GM18526 (cell line): ENCODE results near the gene MYL3.

ENCODE experiments used
- POLR2A ChIP-seq: IDR thresholded peaks from 3 replicates; pipeline ENCODE4 v1.6.1; 2011; ENCODE audit not compliant: insufficient read length; ENCODE audit errors: extremely low read depth

Gene MYL3

GRCh38 chr3:46844881-46845312 is 18.3 kb downstream of the MYL3 start:
- TF ChIP-seq POLR2A, result no peak

GRCh38 chr3:46844397-46844796 is 18.8 kb downstream of the MYL3 start:
- TF ChIP-seq POLR2A, result no peak

- no peak for TF ChIP-seq POLR2A
These were observed 19.7 kb downstream of the MYL3 start for GRCh38 chr3:46843508-46843907.

GRCh38 chr3:46840491-46840890 is 22.8 kb downstream of the MYL3 start:
- no peak for TF ChIP-seq POLR2A

GRCh38 chr3:46838301-46838700 is 24.9 kb downstream of the MYL3 start:
- TF ChIP-seq POLR2A, result no peak

GRCh38 chr3:46835491-46835890 is 27.8 kb downstream of the MYL3 start:
- no peak for TF ChIP-seq POLR2A

- TF ChIP-seq POLR2A, result no peak
These were observed 28.2 kb downstream of the MYL3 start for GRCh38 chr3:46835054-46835453.

- no peak for TF ChIP-seq POLR2A
These were observed 29.6 kb downstream of the MYL3 start for GRCh38 chr3:46833346-46834300.

- no peak for TF ChIP-seq POLR2A
These were observed 31.4 kb downstream of the MYL3 start for GRCh38 chr3:46831841-46832240.

GRCh38 chr3:46831316-46831715 is 31.9 kb downstream of the MYL3 start:
- no peak for TF ChIP-seq POLR2A

GRCh38 chr3:46830801-46831200 is 32.4 kb downstream of the MYL3 start:
- TF ChIP-seq POLR2A, result no peak

- no peak for TF ChIP-seq POLR2A
These were observed 33.5 kb downstream of the MYL3 start for GRCh38 chr3:46829699-46830208.

GRCh38 chr3:46825450-46825849 is 37.8 kb downstream of the MYL3 start:
- TF ChIP-seq POLR2A, result no peak

GRCh38 chr3:46824211-46824970 is 38.9 kb downstream of the MYL3 start:
- no peak for TF ChIP-seq POLR2A

- no peak for TF ChIP-seq POLR2A
These were observed 41.7 kb downstream of the MYL3 start for GRCh38 chr3:46821553-46821952.

- no peak for TF ChIP-seq POLR2A
These were observed 42.4 kb downstream of the MYL3 start for GRCh38 chr3:46820852-46821251.
